Parathyroid adenoma (tissue), 2 donors: Measurements from ENCODE around the gene HBA2.

Experiments
- H2AFZ ChIP-seq: fragments of 300-600 bp; sonication (generic); one replicate; pipeline ENCODE4 v1.7.0; 2017; ENCODE audit warnings: antibody characterized with exemption, mild to moderate bottlenecking
- H3K27ac ChIP-seq: fragments of 300-600 bp; sonication (generic); one replicate; pipeline ENCODE4 v1.7.0; 2017
- H3K27me3 ChIP-seq: fragments of 300-600 bp; sonication (generic); one replicate; pipeline ENCODE4 v1.7.0; 2017; ENCODE audit warnings: low read length; ENCODE audit not compliant: control insufficient read depth, insufficient read depth
- H3K36me3 ChIP-seq: fragments of 300-600 bp; sonication (generic); one replicate; pipeline ENCODE4 v1.7.0; 2017; ENCODE audit warnings: low read length; ENCODE audit not compliant: control insufficient read depth, insufficient read depth
- H3K4me1 ChIP-seq: fragments of 300-600 bp; sonication (generic); one replicate; pipeline ENCODE4 v1.7.0; 2017; ENCODE audit warnings: control low read depth
- H3K4me2 ChIP-seq: fragments of 300-600 bp; sonication (generic); one replicate; pipeline ENCODE4 v1.7.0; 2017; ENCODE audit warnings: low read length
- H3K4me3 ChIP-seq: fragments of 300-600 bp; sonication (generic); one replicate; pipeline ENCODE4 v1.7.0; 2017; ENCODE audit warnings: low read depth, low read length
- H3K79me2 ChIP-seq: fragments of 300-600 bp; sonication (generic); one replicate; pipeline ENCODE4 v1.7.0; 2017; ENCODE audit warnings: control low read depth
- H3K9ac ChIP-seq: fragments of 300-600 bp; sonication (generic); one replicate; pipeline ENCODE4 v1.7.0; 2017; ENCODE audit warnings: mild to moderate bottlenecking
- H3K9me3 ChIP-seq: fragments of 300-600 bp; sonication (generic); one replicate; pipeline ENCODE4 v1.7.0; 2017; ENCODE audit warnings: low read length; ENCODE audit not compliant: control insufficient read depth
- CTCF ChIP-seq: fragments of 300-600 bp; sonication (generic); IDR thresholded peaks from one replicate; pipeline ENCODE4 v1.7.0; 2017; ENCODE audit warnings: antibody characterized with exemption, mild to moderate bottlenecking
- donor health status: primary hyperparathyroidism.

Gene HBA2

DNA sequence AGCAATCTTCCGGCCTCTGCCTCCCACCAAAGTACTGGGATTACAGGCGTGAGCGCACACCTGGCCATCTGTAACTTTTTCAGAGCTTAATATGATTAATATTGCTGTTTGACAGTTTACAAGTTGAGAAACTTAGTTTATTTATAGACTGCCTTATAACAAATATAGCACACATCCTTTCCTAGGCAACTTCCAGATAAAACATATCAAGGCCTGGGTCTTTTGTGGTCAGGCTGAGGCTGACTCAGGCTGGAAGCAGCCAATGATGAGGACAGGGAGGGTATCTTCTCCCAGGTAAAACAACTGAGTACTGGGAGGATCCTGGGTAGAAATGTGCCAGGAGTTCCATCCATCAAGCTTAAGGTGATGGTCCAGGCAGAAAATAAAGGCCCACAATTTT is 40.3 kb downstream of the HBA2 start:
- peaks cover 28% of the 10 kb centered on the region for H3K79me2 ChIP-seq
- no peak for TF ChIP-seq CTCF
- H3K27me3 ChIP-seq: no peaks in the 10 kb centered on the region
- H2AFZ ChIP-seq: no peak overlapping the region
- H3K36me3 ChIP-seq: no peaks in the 10 kb centered on the region
- no peak overlapping the region for H3K9ac ChIP-seq
- H3K4me3 ChIP-seq: no peak overlapping the region
- no peak overlapping the region for H3K27ac ChIP-seq
- no peaks in the 10 kb centered on the region for H3K9me3 ChIP-seq
- no peak overlapping the region for H3K4me2 ChIP-seq
- peaks cover 5% of the 10 kb centered on the region for H3K4me1 ChIP-seq

- no peaks in the 10 kb centered on the region for H3K36me3 ChIP-seq
- no peak for TF ChIP-seq CTCF
- H3K27me3 ChIP-seq: no peaks in the 10 kb centered on the region
- no peak overlapping the region for H3K9ac ChIP-seq
- no peaks in the 10 kb centered on the region for H3K4me1 ChIP-seq
- H3K27ac ChIP-seq: no peak overlapping the region
- no peak overlapping the region for H3K4me2 ChIP-seq
- H2AFZ ChIP-seq: no peak overlapping the region
- no peak overlapping the region for H3K4me3 ChIP-seq
- H3K9me3 ChIP-seq: no peaks in the 10 kb centered on the region
- H3K79me2 ChIP-seq: peaks cover 46% of the 10 kb centered on the region
Observed at GRCh38 chr16:220021-220420, 47.3 kb downstream of the HBA2 start.
